NCI-H2227 treated with DMSO at 0.1 percent for 48 hours (cell line): ENCODE results near the gene MYOM3.

Experiments used
- DNase-seq: peaks from one replicate; lab custom pipeline; 2025; lab: John Stamatoyannopoulos, UW

The MYOM3 gene

GRCh38 chr1:24138476-24139221 is 26.7 kb upstream of the MYOM3 start:
- DNase-seq = no peak

GRCh38 chr1:24136956-24137539 is 25.1 kb upstream of the MYOM3 start:
- no peak for DNase-seq

- DNase-seq = no peak
Observed at GRCh38 chr1:24134376-24134775, 22.4 kb upstream of the MYOM3 start.

GRCh38 chr1:24133819-24134218 is 21.9 kb upstream of the MYOM3 start:
- DNase-seq = no peak

GRCh38 chr1:24130385-24130784 is 18.4 kb upstream of the MYOM3 start:
- DNase-seq = no peak

- DNase-seq = no peak
Observed at GRCh38 chr1:24127801-24128363, 15.9 kb upstream of the MYOM3 start.

- no peak for DNase-seq
Observed at GRCh38 chr1:24127134-24127800, 15.3 kb upstream of the MYOM3 start.

- no peak for DNase-seq
Observed at GRCh38 chr1:24126672-24127023, 14.7 kb upstream of the MYOM3 start.

GRCh38 chr1:24126018-24126671 is 14.2 kb upstream of the MYOM3 start:
- no peak for DNase-seq

GRCh38 chr1:24125456-24125855 is 13.5 kb upstream of the MYOM3 start:
- no peak for DNase-seq

GRCh38 chr1:24124980-24125379 is 13.0 kb upstream of the MYOM3 start:
- DNase-seq = no peak

GRCh38 chr1:24123611-24124010 is 11.7 kb upstream of the MYOM3 start:
- no peak for DNase-seq

- DNase-seq = no peak
Observed at GRCh38 chr1:24122776-24123175, 10.8 kb upstream of the MYOM3 start.

GRCh38 chr1:24121406-24121805 is 9.5 kb upstream of the MYOM3 start:
- no peak for DNase-seq

GRCh38 chr1:24120965-24121364 is 9.0 kb upstream of the MYOM3 start:
- DNase-seq = no peak

GRCh38 chr1:24119859-24120756 is 8.2 kb upstream of the MYOM3 start:
- no peak for DNase-seq

- DNase-seq = no peak
Observed at GRCh38 chr1:24119489-24119858, 7.5 kb upstream of the MYOM3 start.

- DNase-seq = no peak
Observed at GRCh38 chr1:24118410-24119242, 6.7 kb upstream of the MYOM3 start.

- no peak for DNase-seq
Observed at GRCh38 chr1:24117722-24118409, 5.9 kb upstream of the MYOM3 start.

- DNase-seq = no peak
Observed at GRCh38 chr1:24117132-24117531, 5.2 kb upstream of the MYOM3 start.
